HepG2 (cell line): Measurements from ENCODE around the gene CDK11B. TPM values are rescaled to one million over a fixed set of nuclear protein-coding genes. Genes with fewer than 3 reads are reported as not detected.

Source experiments
- ATAC-seq: fragments of 200-7000 bp; cut with Tn5 transposase; 3 replicates; pipeline ENCODE4 v1.9.1; 2020; ENCODE audit warnings: mild to moderate bottlenecking, moderate library complexity
- BruUV-seq: library from RNA; stranded (reverse); fragments of 400-500 nt; replicated peaks from 2 replicates; lab custom pipeline; 2021; lab: Mats Ljungman, UMichigan
- CTCF ChIA-PET: fragments of 300-600 bp; formaldehyde crosslinking; extraction: SDS; loops from one replicate; lab custom pipeline; 2021; ENCODE audit warnings: low total read pairs, inconsistent platforms, low intra/inter-chr PET ratio; lab: Yijun Ruan, JAX
- POLR2A ChIA-PET: fragments of 350-600 bp; sonication (Branson Sonifier 250); formaldehyde crosslinking; loops from one replicate; lab custom pipeline; 2020; ENCODE audit warnings: antibody characterized with exemption, inconsistent platforms; lab: Yijun Ruan, JAX
- DNase-seq: peaks from one replicate; pipeline ENCODE4 v3.0.0-alpha.2; 2015; ENCODE audit warnings: low spot score
- FAIRE-seq: peaks from 3 replicates; lab custom pipeline; 2011; peaks lifted over from hg19 to GRCh38; lab: Jason Lieb, UNC
- H2AFZ ChIP-seq: one replicate; pipeline ENCODE4 v1.6.1; 2011; ENCODE audit warnings: low read length, inconsistent platforms
- H3K27ac ChIP-seq: fragments of 300-600 bp; 3 replicates; pipeline ENCODE4 v1.8.0; 2011; ENCODE audit warnings: mixed run types, mild to moderate bottlenecking, mixed read lengths, low read length, inconsistent platforms; ENCODE audit not compliant: insufficient read depth; ENCODE audit errors: extremely low read length
- H3K27me3 ChIP-seq, 2 experiments: fragments of 200-600 bp in 1 of 2; 2 replicates in 1 of 2; 3 replicates in 1 of 2; pipeline versions ENCODE4 v1.6.0 to v1.8.0; 2011; ENCODE audit warnings: low read length in 2 of 2, mild to moderate bottlenecking in 2 of 2, moderate library complexity in 2 of 2, inconsistent platforms in 1 of 2; ENCODE audit not compliant: insufficient read depth in 2 of 2, control insufficient read depth in 1 of 2
- H3K36me3 ChIP-seq, 2 experiments: fragments of 200-600 bp in 1 of 2; replicated peaks in 1 of 2; 2 replicates in 1 of 2; 3 replicates in 1 of 2; pipeline versions ENCODE4 v1.5.1 to v1.8.0; 2011; ENCODE audit warnings: low read length in 2 of 2, inconsistent platforms in 1 of 2; ENCODE audit not compliant: insufficient read depth in 2 of 2, control insufficient read depth in 1 of 2
- H3K4me1 ChIP-seq: 2 replicates; pipeline ENCODE4 v1.5.1; 2012; ENCODE audit warnings: low read length, inconsistent platforms; ENCODE audit not compliant: insufficient read depth
- H3K4me2 ChIP-seq: 2 replicates; pipeline ENCODE4 v1.6.0; 2011; ENCODE audit warnings: low read depth, low read length, inconsistent platforms
- H3K4me3 ChIP-seq, 3 experiments: fragments of 200-600 bp in 1 of 3; sonication (generic), shearing (Covaris generic) in 1 of 3; replicated peaks in 1 of 3; 2 replicates each; pipeline ENCODE4 v1.5.1; 2011 to 2016; ENCODE audit warnings: low read length in 3 of 3, inconsistent platforms in 2 of 3, low read depth in 2 of 3, mild to moderate bottlenecking in 2 of 3, control low read depth in 1 of 3, mixed read lengths in 1 of 3; ENCODE audit not compliant: insufficient read depth in 1 of 3
- H3K79me2 ChIP-seq: one replicate; pipeline ENCODE4 v1.6.1; 2011; ENCODE audit warnings: low read length, inconsistent platforms; ENCODE audit not compliant: insufficient read depth
- H3K9ac ChIP-seq: 2 replicates; pipeline ENCODE4 v1.6.0; 2011; ENCODE audit warnings: mild to moderate bottlenecking, low read depth, low read length, inconsistent platforms; ENCODE audit not compliant: insufficient read depth
- H3K9me3 ChIP-seq: 2 replicates; pipeline ENCODE4 v1.5.1; 2012; ENCODE audit warnings: mild to moderate bottlenecking, low read length
- H4K20me1 ChIP-seq: 2 replicates; pipeline ENCODE4 v1.6.0; 2011; ENCODE audit warnings: inconsistent platforms, mild to moderate bottlenecking, low read length, moderate library complexity; ENCODE audit not compliant: insufficient read depth
- IRF9 ChIP-seq: sonication (generic); formaldehyde crosslinking; IDR thresholded peaks from 2 replicates; pipeline ENCODE4 v1.8.0; 2022; ENCODE audit warnings: missing genetic modification reagents, mild to moderate bottlenecking, borderline replicate concordance
- NFRKB ChIP-seq: fragments of 450-650 bp; IDR thresholded peaks from 2 replicates; pipeline ENCODE4 v1.6.1; 2017
- THRA ChIP-seq: sonication (generic); formaldehyde crosslinking; IDR thresholded peaks from 2 replicates; pipeline ENCODE4 v1.4.0; 2020; ENCODE audit warnings: missing genetic modification reagents, borderline replicate concordance
- ZNF543 ChIP-seq: sonication (generic); formaldehyde crosslinking; IDR thresholded peaks from 2 replicates; pipeline ENCODE4 v1.4.0; 2020; ENCODE audit warnings: mild to moderate bottlenecking, missing genetic modification reagents
- ZNF75D ChIP-seq: sonication (generic); formaldehyde crosslinking; IDR thresholded peaks from 2 replicates; pipeline ENCODE4 v1.8.1; 2023; ENCODE audit warnings: missing genetic modification reagents, mild to moderate bottlenecking, borderline replicate concordance
- WGBS: methylation state at CpG from one replicate; pipeline ENCODE4 v1.1.6; 2017; ENCODE audit warnings: low lambda C conversion rate; 5-methylcytosine and 5-hydroxymethylcytosine counted together
- in situ Hi-C: cut with HindIII; loops from 2 replicates; pipeline ENCODE4 v1.10.0; 2017; ENCODE audit warnings: low pct_unique_long_range_greater_than_20kb; ENCODE audit not compliant: extremely low pct_ligation_motif_present
- intact Hi-C: fragments of 100-400 bp; cut with micrococcal nuclease; formaldehyde crosslinking; loops from one replicate; pipeline ENCODE4 v1.10.0; 2022; ENCODE audit not compliant: unreplicated experiment
- polyA plus RNA-seq, 8 experiments: library from polyadenylated mRNA; depleted of rRNA in 3 of 8; stranded (reverse) in 7 of 8; unstranded in 1 of 8; fragments of >200 nt; fragmentation: Illumina TruSeq in 4 of 8; extraction: Trizol in 4 of 8; gene quantifications; 2 replicates each; pipeline versions ENCODE4 v1.2.1 to v1.2.3, GENCODE V29; 2011 to 2016; ENCODE audit warnings: low read depth in 4 of 8, missing spikeins in 1 of 8, mixed read lengths in 1 of 8; ENCODE audit not compliant: insufficient read depth in 1 of 8
- total RNA-seq, 5 experiments: library from RNA; depleted of rRNA; stranded (reverse); fragments of >200 nt; fragmentation: Illumina TruSeq; extraction: Trizol; gene quantifications; 2 replicates each; pipeline ENCODE4 v1.2.3, GENCODE V29; 2016; ENCODE audit warnings: low read depth in 1 of 5

CDK11B gene
- total and polyA plus RNA-seq, 2 of the 13 experiments (the other 11 are each of a cell fraction or from before 2014, with no cell fraction given), result 3.6 to 15.1 TPM

DNA sequence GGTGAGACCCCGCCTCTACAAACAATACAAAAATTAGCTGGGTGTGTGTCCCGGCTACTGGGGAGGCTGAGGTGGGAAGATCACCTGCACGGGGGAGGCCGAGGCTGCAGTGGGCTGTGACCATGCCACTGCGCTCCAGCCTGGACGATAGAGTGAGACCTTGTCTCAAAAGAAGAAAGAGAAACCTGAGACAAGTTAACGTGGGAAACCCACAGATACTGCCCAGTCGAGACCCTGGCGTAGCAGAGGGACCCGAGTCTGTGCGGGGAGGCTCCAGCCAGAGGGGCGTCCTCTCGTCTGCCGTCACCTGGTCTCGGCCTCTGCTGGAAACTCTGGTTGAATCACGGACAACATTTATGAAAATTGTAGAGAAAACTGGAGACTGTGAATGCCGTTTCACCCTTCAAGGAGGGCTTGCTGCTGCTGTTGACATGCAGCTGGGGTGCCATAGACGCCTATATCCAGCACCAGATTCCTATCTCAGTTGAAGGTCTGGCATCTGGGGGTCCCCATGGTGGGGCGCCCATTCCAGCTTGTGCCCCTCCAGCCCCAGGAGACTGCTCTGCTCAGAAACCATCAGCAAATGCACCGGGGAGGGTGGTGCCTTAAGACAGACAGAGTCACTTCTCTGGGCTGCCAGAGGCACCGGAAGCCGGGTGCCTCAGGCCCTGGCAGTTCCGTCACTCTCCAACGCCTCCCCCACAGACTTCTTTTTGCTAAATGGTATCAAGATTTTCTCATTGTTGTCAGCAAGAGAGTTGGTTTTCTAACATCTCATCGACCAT lies 13.6 kb upstream of the CDK11B start:
- Histone ChIP-seq H4K20me1 (no peaks in the 10 kb centered on the region), H3K9ac (no peak overlapping the region), H3K79me2 (no peaks in the 10 kb centered on the region), H3K27ac (no peak overlapping the region), H3K27me3 (no peaks in the 10 kb centered on the region)
- in situ Hi-C loops (no loop called here), intact Hi-C loops (no loop called here)
- no peak for ATAC-seq
- TSS peak; percentile 36 for BruUV-seq
- CTCF ChIA-PET, result no interaction called here
- no peak for TF ChIP-seq THRA
- TF ChIP-seq ZNF75D (CRISPR knock-in tag), result no peak
- TF ChIP-seq NFRKB, result no peak
- no peak for TF ChIP-seq ZNF543 (CRISPR knock-in tag)
- no peak for TF ChIP-seq IRF9 (CRISPR knock-in tag)
- TF ChIP-seq, all 625 proteins: peak for 0
- H2AFZ ChIP-seq, result no peak overlapping the region
- no peak overlapping the region for H3K4me3 ChIP-seq
- no peaks in the 10 kb centered on the region for H3K4me1 ChIP-seq
- POLR2A ChIA-PET, result no interaction called here
- H3K36me3 ChIP-seq, result peaks cover 2 to 24% of the 10 kb centered on the region in 2 experiments; a peak in 1 of 5 replicates
- H3K4me2 ChIP-seq, result no peak overlapping the region
- DNase-seq (no peak), FAIRE-seq (no peak)
- WGBS, result 96% methylated on average over 25 of the region's 25 CpGs
- H3K9me3 ChIP-seq, result no peaks in the 10 kb centered on the region
